Right lobe of liver (tissue), 6 donors: ENCODE measurements around the gene NDRG2. TPM values are rescaled to one million over a fixed set of nuclear protein-coding genes. Genes with fewer than 3 reads are reported as not detected.
A peak's percentile ranks its signal among the peaks of the same experiment; 100 is the strongest.

Source experiments
- ATAC-seq, 4 donors: fragments of 200-7000 bp; cut with Tn5 transposase; one replicate each; pipeline ENCODE4 v1.9.1; 2020; ENCODE audit warnings: mild to moderate bottlenecking in 4 of 4, moderate library complexity in 4 of 4
- DNase-seq, 3 donors: peaks; one replicate each; pipeline ENCODE4 v3.0.0-alpha.2; 2020
- H3K27ac ChIP-seq, 3 donors: fragments of 200-600 bp; one replicate each; pipeline ENCODE4 v1.8.0; 2022
- H3K27me3 ChIP-seq, 2 donors: fragments of 200-600 bp; one replicate each; pipeline ENCODE4 v1.8.0; 2022
- H3K36me3 ChIP-seq, 4 donors: fragments of 200-600 bp; sonication (generic) in 1 of 4; one replicate each; pipeline versions ENCODE4 v1.5.1 to v1.8.0; 2017 to 2022; ENCODE audit warnings: control low read depth in 1 of 4
- H3K4me1 ChIP-seq, 4 donors: fragments of 200-600 bp; sonication (generic) in 1 of 4; one replicate each; pipeline versions ENCODE4 v1.5.1 to v1.8.0; 2017 to 2022; ENCODE audit warnings: control low read depth in 1 of 4
- H3K4me3 ChIP-seq, 3 donors: fragments of 200-600 bp; one replicate each; pipeline ENCODE4 v1.8.0; 2022
- H3K9me3 ChIP-seq, 4 donors: fragments of 200-600 bp; sonication (generic) in 1 of 4; one replicate each; pipeline versions ENCODE4 v1.5.1 to v1.8.0; 2017 to 2022; ENCODE audit warnings: control low read depth in 1 of 4
- POLR2A ChIP-seq: fragments of 450-650 bp; IDR thresholded peaks from one replicate; pipeline ENCODE4 v1.6.1; 2017; ENCODE audit warnings: antibody characterized with exemption, mild to moderate bottlenecking
- WGBS: methylation state at CpG from one replicate; pipeline ENCODE4 v1.1.6; 2018; ENCODE audit warnings: low coverage, low lambda C conversion rate; ENCODE audit not compliant: insufficient coverage; ENCODE audit errors: missing lambda C conversion rate; 5-methylcytosine and 5-hydroxymethylcytosine counted together
- intact Hi-C, 2 donors: fragments of 100-400 bp; cut with DNase I; formaldehyde crosslinking; loops; one replicate each; pipeline versions ENCODE4 v1.11.2 to v1.14.1; 2022
- total RNA-seq, 6 experiments: library from RNA; depleted of rRNA in 2 of 6; stranded (reverse); fragments of >200 nt in 2 of 6; fragmentation: NEBNext Ultra II Directional in 3 of 6; extraction: Animal tissue kit (Norgen Biotek cat#: 25700) in 3 of 6; gene quantifications; one replicate each; pipeline versions ENCODE4 v1.1.0 to v1.2.4, GENCODE V29; 2016 to 2023
- TF ChIP-seq, protein P1 (sequence below), 4 donors: fragments of 200-600 bp in 3 of 4; fragments of 450-650 bp in 1 of 4; IDR thresholded peaks; one replicate each; pipeline versions ENCODE4 v1.5.1 to v1.8.0; 2016 to 2022; ENCODE audit warnings: antibody characterized with exemption in 4 of 4, mild to moderate bottlenecking in 2 of 4
- donor health status: DM: no; HTN: yes; CAD: no.
- donor health status: DM: no; HTN: no; CAD: no.
- donor health status: DM: no; HTN: no; CAD: no.
- donor health status: DM: no; HTN: yes; CAD: no.
- donor health status: DM: no; HTN: yes; CAD: no.

NDRG2 gene
- total RNA-seq, 6 experiments from 2014 or later, result 92.2 to 255 (median 192) TPM

DNA sequence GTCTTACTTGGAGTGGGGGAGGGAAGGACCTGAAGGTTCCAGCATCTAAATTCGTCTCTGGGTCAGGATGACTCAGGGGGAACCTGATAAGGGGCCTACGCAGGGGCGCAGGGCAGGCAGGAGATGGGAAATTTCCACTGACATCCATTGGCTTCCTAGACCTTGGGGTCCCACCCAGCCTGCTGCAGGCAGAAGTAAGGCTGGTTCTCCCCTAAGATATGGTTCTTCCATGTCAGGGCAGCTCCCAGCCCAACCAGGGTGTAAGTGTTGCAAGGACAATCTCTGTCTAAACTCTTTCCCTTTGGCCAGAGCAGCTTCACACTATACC, 2.1 kb upstream of the NDRG2 start:
- Histone ChIP-seq H3K4me1 (peaks cover 0 to 8% (median 2%) of the 10 kb centered on the region in 4 donors), H3K9me3 (no peaks in the 10 kb centered on the region), H3K36me3 (peaks cover 0 to under 1% (median 0%) of the 10 kb centered on the region in 4 donors), H3K27ac (no peak overlapping the region), H3K27me3 (no peaks in the 10 kb centered on the region), H3K4me3 (no peak overlapping the region)
- intact Hi-C loops, result no loop called here
- TF ChIP-seq, protein P1, sequence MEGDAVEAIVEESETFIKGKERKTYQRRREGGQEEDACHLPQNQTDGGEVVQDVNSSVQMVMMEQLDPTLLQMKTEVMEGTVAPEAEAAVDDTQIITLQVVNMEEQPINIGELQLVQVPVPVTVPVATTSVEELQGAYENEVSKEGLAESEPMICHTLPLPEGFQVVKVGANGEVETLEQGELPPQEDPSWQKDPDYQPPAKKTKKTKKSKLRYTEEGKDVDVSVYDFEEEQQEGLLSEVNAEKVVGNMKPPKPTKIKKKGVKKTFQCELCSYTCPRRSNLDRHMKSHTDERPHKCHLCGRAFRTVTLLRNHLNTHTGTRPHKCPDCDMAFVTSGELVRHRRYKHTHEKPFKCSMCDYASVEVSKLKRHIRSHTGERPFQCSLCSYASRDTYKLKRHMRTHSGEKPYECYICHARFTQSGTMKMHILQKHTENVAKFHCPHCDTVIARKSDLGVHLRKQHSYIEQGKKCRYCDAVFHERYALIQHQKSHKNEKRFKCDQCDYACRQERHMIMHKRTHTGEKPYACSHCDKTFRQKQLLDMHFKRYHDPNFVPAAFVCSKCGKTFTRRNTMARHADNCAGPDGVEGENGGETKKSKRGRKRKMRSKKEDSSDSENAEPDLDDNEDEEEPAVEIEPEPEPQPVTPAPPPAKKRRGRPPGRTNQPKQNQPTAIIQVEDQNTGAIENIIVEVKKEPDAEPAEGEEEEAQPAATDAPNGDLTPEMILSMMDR (IDR thresholded peaks at IDR 0.05), result no peak
- no peak for TF ChIP-seq POLR2A
- ATAC-seq (no peak), DNase-seq (no peak)
- WGBS, result no CpG with 5 or more reads among the region's 3 CpGs

DNA sequence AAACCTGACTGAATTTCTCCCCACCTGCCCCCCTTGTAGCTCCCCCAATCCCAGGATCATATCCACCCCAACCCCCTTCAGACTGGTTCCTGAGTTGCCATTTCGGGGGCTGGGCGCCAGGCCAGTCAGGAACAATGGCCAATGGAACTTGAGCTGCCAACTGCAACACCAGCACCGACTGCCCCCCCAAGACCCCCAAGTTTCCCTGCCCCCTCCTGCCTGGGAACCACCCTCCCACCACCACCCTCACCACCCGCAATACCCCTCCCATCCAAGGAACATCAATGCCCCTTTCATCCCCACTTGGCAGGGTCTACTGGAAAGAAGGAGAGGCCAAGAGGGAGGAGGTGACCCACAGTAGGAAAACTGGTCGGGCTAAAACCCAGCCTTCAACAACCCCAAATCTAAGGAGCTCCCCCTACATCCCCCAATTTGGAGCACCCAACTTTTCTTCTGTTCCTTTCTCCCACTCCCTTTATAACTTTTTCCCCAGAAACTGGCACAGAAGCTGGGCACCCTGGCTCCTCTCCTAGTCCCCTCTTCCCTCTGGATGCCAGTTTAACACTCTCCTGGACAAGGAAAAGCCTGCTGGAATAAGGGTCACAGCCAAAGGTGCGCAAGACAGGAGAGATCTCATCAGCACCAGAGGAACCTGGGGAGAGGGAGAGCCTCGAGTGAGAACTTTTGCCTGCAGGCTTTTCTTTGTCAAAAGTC, 1.6 kb upstream of the NDRG2 start:
- ATAC-seq (no peak), DNase-seq (no peak)
- TF ChIP-seq, protein P1 (IDR thresholded peaks at IDR 0.05), result no peak
- TF ChIP-seq POLR2A, result no peak
- WGBS, result 65% methylated on average over 6 of the region's 7 CpGs
- Histone ChIP-seq H3K36me3 (peaks cover 0 to 6% (median under 1%) of the 10 kb centered on the region in 4 donors), H3K27me3 (no peaks in the 10 kb centered on the region), H3K27ac (peak overlapping the region in 2 of 3 donors; percentile 40 to 79), H3K4me1 (peaks cover 0 to 8% (median 2%) of the 10 kb centered on the region in 4 donors), H3K4me3 (no peak overlapping the region), H3K9me3 (no peaks in the 10 kb centered on the region)
- intact Hi-C loops, result no loop called here

DNA sequence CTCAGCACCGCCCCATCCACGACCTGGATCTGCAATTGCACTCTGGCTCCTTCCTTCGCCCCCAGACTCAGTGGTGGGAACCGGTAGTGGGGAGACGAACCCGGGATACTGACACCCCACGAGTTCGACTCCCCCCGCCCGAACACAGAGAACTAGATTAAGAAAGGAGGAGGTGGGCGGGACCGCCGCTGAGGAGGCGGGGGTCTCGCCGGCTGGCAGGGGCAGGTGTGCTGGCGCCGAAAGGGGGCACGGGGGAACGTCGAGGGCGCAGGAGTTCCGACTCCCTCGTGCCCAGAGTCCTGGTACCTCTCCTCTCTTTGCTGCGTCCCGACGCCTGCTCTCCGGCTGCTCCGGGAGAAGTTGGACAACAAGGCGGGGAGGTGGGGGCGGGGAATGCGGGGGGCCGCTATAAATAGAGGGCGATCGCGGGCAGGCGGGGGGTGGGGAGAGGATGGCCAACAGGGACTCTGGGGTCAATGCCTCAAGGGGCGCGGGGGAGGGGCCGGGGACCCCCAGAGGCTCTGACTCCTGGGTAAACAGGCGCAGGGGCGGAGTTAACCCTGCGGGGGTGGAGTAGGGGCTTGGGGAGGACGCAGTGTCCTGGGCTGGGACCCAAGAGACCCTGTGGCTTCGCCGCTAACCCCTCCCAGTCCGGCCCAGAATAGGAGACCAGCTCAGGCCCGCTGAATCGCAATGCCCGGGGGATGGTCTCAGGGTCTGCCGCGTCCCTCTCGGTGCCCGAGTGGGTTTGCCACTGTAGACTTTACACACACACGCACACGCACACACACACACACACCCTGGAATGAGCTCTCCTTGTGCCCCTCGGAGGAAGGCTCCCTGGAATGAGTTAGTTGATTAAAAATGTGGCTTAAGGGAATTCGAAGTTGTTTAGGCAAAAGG, 761 bp upstream of the NDRG2 start:
- H3K4me3 ChIP-seq, result peak overlapping the region; percentile 92 to 100 (median 98)
- TF ChIP-seq, protein P1 (IDR thresholded peaks at IDR 0.05), result no peak
- no peak for TF ChIP-seq POLR2A
- 5% methylated on average over 19 of the region's 58 CpGs for WGBS
- no peaks in the 10 kb centered on the region for H3K9me3 ChIP-seq
- H3K27me3 ChIP-seq, result no peaks in the 10 kb centered on the region
- peaks cover 0 to 14% (median 5%) of the 10 kb centered on the region in 4 donors for H3K36me3 ChIP-seq
- peaks cover 0 to 8% (median 2%) of the 10 kb centered on the region in 4 donors for H3K4me1 ChIP-seq
- H3K27ac ChIP-seq, result peak overlapping the region; percentile 72 to 89 (median 79)
- ATAC-seq (peak; percentile 31 to 41 (median 34)), DNase-seq (peak; percentile 54 to 79 (median 75))
- intact Hi-C loops, result no loop called here

DNA sequence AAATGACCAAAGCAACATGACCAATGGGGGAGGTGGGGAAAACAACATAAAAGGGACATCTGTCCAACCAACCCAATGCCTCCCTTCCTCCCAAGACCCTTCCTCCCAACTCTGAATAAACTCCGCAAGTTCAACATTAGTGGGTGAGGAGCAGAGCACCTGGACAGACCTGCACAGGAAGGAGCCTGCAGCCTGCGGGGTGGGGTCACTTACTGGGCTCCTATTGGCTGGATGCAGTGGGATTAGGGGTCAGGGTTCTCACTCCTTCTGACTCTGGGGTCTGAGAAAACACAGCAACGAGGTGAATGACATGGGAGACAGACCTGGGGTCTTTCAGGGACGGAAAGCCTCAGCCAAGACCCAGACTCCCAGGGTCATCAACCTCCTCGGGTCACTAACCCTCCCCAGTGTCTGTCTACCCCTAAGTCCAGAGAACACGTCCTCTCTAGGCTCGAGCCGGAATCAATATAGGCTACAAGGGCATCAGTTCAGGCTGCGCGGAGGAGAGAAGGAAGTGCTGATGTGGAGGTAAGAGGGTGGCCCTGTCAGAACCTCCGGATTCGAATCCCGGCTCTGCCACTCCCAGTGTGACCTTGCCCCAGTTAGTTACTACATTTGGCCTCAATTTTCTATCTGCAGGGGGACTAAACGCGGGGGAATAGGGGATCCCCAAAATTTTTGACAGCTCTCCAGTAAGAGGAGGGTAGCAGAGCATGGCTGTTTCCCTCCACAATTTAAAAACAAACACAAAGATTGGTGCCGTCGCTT, 860 bp downstream of the NDRG2 start:
- peak; percentile 9 for TF ChIP-seq POLR2A
- TF ChIP-seq, protein P1 (IDR thresholded peaks at IDR 0.05), result no peak
- Histone ChIP-seq H3K4me1 (peaks cover 0 to 8% (median 2%) of the 10 kb centered on the region in 4 donors), H3K9me3 (no peaks in the 10 kb centered on the region), H3K27me3 (no peaks in the 10 kb centered on the region), H3K36me3 (peaks cover 0 to 30% (median 16%) of the 10 kb centered on the region in 4 donors), H3K4me3 (peak overlapping the region; percentile 92 to 100 (median 98)), H3K27ac (peak overlapping the region; percentile 72 to 89 (median 79))
- 6% methylated on average over 9 of the region's 17 CpGs for WGBS
- peak; percentile 57 to 75 (median 72) for ATAC-seq
- peak; percentile 45 to 78 (median 70) for DNase-seq
- intact Hi-C loops, result no loop called here
